HEK293T (cell line): ENCODE measurements around the gene HERC3.

Experiments
- BHLHE40 ChIP-seq: fragments of 450-650 bp; IDR thresholded peaks from 2 replicates; pipeline ENCODE4 v1.6.1; 2016; ENCODE audit warnings: mild to moderate bottlenecking, moderate library complexity, borderline replicate concordance
- CTBP1 ChIP-seq: fragments of 450-650 bp; IDR thresholded peaks from 2 replicates; pipeline ENCODE4 v1.6.1; 2016; ENCODE audit warnings: borderline replicate concordance
- SUZ12 ChIP-seq: fragments of 450-650 bp; IDR thresholded peaks from 2 replicates; pipeline ENCODE4 v1.6.1; 2016; ENCODE audit warnings: mild to moderate bottlenecking

GRCh38 chr4:88618782-88619485 lies 26.7 kb downstream of the HERC3 start:
- TF ChIP-seq SUZ12 (no peak), CTBP1 (no peak), BHLHE40 (no peak)
